ENCODE results near the gene DCAF5.

DNA sequence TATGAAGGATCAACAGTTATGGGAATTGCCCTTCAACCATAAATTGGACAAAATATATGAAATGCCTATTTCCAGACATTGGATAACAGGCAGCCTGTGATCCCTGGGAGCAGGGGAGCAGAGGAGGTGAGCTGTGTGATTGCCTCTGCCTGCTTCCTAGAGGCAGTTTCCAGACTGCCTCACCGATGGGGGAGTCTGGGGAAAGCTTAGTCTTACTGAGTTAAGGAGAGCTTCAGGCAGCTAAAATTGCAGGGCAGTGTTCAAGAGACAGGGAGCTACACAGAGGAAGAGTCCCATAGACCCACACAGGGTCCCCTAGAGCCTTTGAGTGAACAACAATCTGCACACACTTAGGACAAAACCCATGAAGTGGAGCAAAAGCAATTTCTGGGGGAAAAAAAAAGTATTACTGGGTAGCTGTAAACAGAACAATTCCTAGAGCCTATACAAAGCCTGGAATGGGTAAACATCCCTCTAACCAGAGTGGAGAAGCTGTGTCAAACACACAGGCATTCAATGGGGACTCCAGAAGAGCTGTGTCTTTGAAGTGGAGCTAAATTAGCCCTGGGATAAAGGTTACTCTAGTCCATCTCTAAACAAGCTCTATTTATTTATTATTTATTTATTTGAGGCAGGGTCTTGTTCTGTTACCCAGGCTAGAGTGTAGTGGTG lies 125.5 kb downstream of the DCAF5 start:
- TF ChIP-seq, protein P1, sequence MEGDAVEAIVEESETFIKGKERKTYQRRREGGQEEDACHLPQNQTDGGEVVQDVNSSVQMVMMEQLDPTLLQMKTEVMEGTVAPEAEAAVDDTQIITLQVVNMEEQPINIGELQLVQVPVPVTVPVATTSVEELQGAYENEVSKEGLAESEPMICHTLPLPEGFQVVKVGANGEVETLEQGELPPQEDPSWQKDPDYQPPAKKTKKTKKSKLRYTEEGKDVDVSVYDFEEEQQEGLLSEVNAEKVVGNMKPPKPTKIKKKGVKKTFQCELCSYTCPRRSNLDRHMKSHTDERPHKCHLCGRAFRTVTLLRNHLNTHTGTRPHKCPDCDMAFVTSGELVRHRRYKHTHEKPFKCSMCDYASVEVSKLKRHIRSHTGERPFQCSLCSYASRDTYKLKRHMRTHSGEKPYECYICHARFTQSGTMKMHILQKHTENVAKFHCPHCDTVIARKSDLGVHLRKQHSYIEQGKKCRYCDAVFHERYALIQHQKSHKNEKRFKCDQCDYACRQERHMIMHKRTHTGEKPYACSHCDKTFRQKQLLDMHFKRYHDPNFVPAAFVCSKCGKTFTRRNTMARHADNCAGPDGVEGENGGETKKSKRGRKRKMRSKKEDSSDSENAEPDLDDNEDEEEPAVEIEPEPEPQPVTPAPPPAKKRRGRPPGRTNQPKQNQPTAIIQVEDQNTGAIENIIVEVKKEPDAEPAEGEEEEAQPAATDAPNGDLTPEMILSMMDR (IDR thresholded peaks at IDR 0.05), result no peak
- TF ChIP-seq EP300 (IDR thresholded peaks at IDR 0.05) (no peak), POLR2AphosphoS5 (IDR thresholded peaks at IDR 0.05) (no peak), POLR2A (IDR thresholded peaks at IDR 0.05; ENCODE audit: low read depth) (no peak)

All from esophagus muscularis mucosa (tissue), 4 donors.